MCF 10A (cell line): ENCODE measurements around the gene RAD21L1. TPM values are rescaled to one million over a fixed set of nuclear protein-coding genes. Genes with fewer than 3 reads are reported as not detected.
A peak's percentile ranks its signal among the peaks of the same experiment; 100 is the strongest.

ENCODE experiments used
- BruUV-seq: library from RNA; stranded (reverse); fragments of 400-500 nt; replicated peaks from 2 replicates; lab custom pipeline; 2021; lab: Mats Ljungman, UMichigan
- CTCF ChIA-PET: fragments of 300-600 bp; sonication (Branson Sonifier 250); formaldehyde crosslinking; extraction: SDS; loops from one replicate; lab custom pipeline; 2021; ENCODE audit warnings: antibody characterized with exemption, inconsistent platforms; lab: Yijun Ruan, JAX
- POLR2A ChIA-PET: fragments of 300-600, 350-650 bp; sonication (Branson Sonifier 250); formaldehyde crosslinking; extraction: SDS; loops from one replicate; lab custom pipeline; 2020; ENCODE audit warnings: antibody characterized with exemption, inconsistent platforms; lab: Yijun Ruan, JAX
- DNase-seq: peaks from one replicate; pipeline ENCODE4 v3.0.0-alpha.2; 2018; ENCODE audit not compliant: unreplicated experiment
- H3K27ac Mint-ChIP-seq: one replicate; pipeline ENCODE4 v1.8.0; 2022; ENCODE audit warnings: mild to moderate bottlenecking, low read depth, mixed read lengths; ENCODE audit not compliant: unreplicated experiment
- H3K27me3 Mint-ChIP-seq: one replicate; pipeline ENCODE4 v1.8.0; 2022; ENCODE audit warnings: mixed read lengths; ENCODE audit not compliant: insufficient read depth, unreplicated experiment
- H3K36me3 Mint-ChIP-seq: one replicate; pipeline ENCODE4 v1.8.0; 2022; ENCODE audit warnings: mild to moderate bottlenecking, moderate library complexity, mixed read lengths; ENCODE audit not compliant: insufficient read depth, unreplicated experiment
- H3K4me1 Mint-ChIP-seq: one replicate; pipeline ENCODE4 v1.8.0; 2022; ENCODE audit warnings: mixed read lengths; ENCODE audit not compliant: insufficient read depth, unreplicated experiment
- H3K4me3 Mint-ChIP-seq: one replicate; pipeline ENCODE4 v1.8.0; 2022; ENCODE audit warnings: mild to moderate bottlenecking, moderate library complexity, mixed read lengths; ENCODE audit not compliant: unreplicated experiment
- H3K9me3 Mint-ChIP-seq: one replicate; pipeline ENCODE4 v1.8.0; 2022; ENCODE audit warnings: mixed read lengths; ENCODE audit not compliant: unreplicated experiment
- intact Hi-C: fragments of 100-400 bp; cut with micrococcal nuclease; formaldehyde crosslinking; loops from 2 replicates; pipeline ENCODE4 v1.14.1; 2022
- total RNA-seq: library from RNA; stranded (reverse); gene quantifications from 2 replicates; pipeline ENCODE4 v1.2.3, GENCODE V29; 2022
- TF ChIP-seq, protein P1 (sequence below): fragments of 200-600 bp; IDR thresholded peaks from one replicate; pipeline ENCODE4 v1.8.0; 2022; ENCODE audit warnings: antibody characterized with exemption, mild to moderate bottlenecking; ENCODE audit not compliant: unreplicated experiment

RAD21L1 gene
- total RNA-seq, 1 experiment from 2014 or later: not detected

DNA sequence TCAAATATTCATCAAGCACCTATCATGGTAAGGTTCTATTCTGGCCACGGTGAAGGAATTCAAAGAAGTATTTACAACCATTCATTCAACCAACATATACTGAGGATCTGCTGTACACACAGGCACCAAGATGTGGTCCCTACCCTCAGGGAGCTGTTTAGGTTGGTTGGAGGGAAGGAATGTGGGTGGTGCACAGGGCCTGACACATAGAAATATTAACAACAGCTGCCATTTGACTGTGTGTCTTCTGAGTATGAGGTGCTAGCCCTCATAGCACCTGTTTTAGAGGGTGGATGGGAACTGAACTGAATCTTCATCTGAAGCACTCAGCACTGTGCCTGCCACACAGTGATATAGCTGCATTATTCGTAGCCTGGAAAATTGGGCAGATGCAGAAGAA lies 47.5 kb downstream of the RAD21L1 start:
- H3K27ac Mint-ChIP-seq: no peak overlapping the region
- no peaks in the 10 kb centered on the region for H3K4me1 Mint-ChIP-seq
- intact Hi-C loops: no loop called here
- ChIA-PET POLR2A (no interaction called here), CTCF (no interaction called here)
- no peaks in the 10 kb centered on the region for H3K36me3 Mint-ChIP-seq
- H3K9me3 Mint-ChIP-seq: no peaks in the 10 kb centered on the region
- H3K27me3 Mint-ChIP-seq: no peaks in the 10 kb centered on the region
- BruUV-seq: no TSS peak
- H3K4me3 Mint-ChIP-seq: no peak overlapping the region
- no peak for DNase-seq
- TF ChIP-seq, protein P1, sequence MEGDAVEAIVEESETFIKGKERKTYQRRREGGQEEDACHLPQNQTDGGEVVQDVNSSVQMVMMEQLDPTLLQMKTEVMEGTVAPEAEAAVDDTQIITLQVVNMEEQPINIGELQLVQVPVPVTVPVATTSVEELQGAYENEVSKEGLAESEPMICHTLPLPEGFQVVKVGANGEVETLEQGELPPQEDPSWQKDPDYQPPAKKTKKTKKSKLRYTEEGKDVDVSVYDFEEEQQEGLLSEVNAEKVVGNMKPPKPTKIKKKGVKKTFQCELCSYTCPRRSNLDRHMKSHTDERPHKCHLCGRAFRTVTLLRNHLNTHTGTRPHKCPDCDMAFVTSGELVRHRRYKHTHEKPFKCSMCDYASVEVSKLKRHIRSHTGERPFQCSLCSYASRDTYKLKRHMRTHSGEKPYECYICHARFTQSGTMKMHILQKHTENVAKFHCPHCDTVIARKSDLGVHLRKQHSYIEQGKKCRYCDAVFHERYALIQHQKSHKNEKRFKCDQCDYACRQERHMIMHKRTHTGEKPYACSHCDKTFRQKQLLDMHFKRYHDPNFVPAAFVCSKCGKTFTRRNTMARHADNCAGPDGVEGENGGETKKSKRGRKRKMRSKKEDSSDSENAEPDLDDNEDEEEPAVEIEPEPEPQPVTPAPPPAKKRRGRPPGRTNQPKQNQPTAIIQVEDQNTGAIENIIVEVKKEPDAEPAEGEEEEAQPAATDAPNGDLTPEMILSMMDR: no peak

DNA sequence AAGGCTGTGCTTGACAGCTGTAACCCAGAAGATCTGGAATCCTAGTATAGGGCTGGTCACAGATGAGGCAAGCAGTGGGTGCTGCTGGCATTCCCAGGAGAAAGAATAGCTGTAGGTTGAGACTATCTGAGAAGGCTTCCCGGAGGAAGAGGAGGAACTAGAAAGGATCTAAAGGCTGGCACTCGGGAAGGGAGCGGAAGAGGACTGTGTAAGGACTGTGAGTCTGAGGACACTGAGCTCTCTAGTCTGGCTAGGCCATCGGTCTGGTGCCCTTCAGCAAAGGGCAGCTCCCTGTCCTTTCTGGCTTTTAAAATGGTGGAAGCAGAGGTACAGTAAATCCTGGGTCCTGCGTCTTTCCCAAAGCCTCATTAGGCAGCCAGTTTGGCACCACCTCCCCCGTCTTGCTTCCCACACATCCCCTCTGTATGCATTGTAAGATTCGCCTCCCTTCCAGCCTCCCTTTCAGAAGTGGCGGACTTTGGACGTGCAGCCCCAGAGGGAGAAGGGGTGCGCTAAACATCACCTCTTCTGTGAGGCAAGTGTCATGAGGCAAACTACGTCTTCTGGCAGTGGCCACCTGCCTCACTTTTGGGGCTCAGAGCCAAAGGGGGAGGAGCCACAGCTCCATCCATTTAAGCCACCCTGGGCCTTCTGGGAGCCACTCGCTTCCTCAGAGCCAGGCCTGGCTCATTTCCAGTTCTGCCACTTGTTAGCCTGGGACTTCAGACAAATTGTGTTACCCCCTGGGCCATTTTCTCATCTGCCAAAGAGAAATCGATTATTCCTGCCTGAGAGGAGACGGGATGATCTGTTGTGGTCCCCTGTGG lies 48.9 kb downstream of the RAD21L1 start:
- Mint-ChIP-seq H3K36me3 (no peaks in the 10 kb centered on the region), H3K4me3 (no peak overlapping the region), H3K4me1 (no peaks in the 10 kb centered on the region), H3K27ac (no peak overlapping the region), H3K9me3 (no peaks in the 10 kb centered on the region), H3K27me3 (no peaks in the 10 kb centered on the region)
- BruUV-seq: no TSS peak
- intact Hi-C loops: no loop called here
- ChIA-PET CTCF (interaction anchor here (0.6 to 0.8 kb wide), 2 partner anchors 62 to 87 kb away, joined by 3 to 4 read pairs; no protein-coding TSS in a partner anchor), POLR2A (interaction anchor here (0.7 kb wide), 1 partner anchor 9 kb away, joined by 3 read pairs; the partner anchor contains the start of gene SNPH)
- TF ChIP-seq, protein P1: no peak
- DNase-seq: no peak

DNA sequence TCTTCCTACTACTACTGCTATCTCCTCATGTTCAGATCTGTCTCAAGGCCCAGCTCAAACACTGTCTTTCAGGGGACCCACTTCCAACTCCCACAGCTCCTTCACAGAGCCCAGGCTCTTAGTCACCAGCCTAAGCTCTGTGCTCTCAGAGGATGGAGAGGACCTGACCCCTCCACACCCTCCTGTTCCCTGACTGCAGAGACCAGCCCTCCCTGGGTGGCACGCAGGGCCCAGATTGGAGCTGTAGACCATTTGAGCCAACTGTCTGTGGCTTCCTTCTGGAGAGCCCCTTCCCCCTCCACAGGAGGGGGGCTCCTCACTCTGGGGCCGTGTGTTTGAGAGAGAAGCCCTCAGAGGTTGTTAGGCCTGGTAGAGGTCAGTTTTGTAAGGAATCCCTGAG lies 50.1 kb downstream of the RAD21L1 start:
- no peaks in the 10 kb centered on the region for H3K27me3 Mint-ChIP-seq
- intact Hi-C loops: no loop called here
- H3K4me1 Mint-ChIP-seq: no peaks in the 10 kb centered on the region
- no peak for DNase-seq
- peak overlapping the region; percentile 3 for H3K27ac Mint-ChIP-seq
- H3K9me3 Mint-ChIP-seq: no peaks in the 10 kb centered on the region
- ChIA-PET CTCF (interaction anchor here (0.7 to 0.8 kb wide), 2 partner anchors 8 to 66 kb away, joined by 3 to 4 read pairs; no protein-coding TSS in a partner anchor), POLR2A (interaction anchor here (0.7 kb wide), 1 partner anchor 10 kb away, joined by 3 read pairs; no protein-coding TSS in a partner anchor)
- TF ChIP-seq, protein P1: no peak
- BruUV-seq: no TSS peak
- no peaks in the 10 kb centered on the region for H3K36me3 Mint-ChIP-seq
- no peak overlapping the region for H3K4me3 Mint-ChIP-seq

DNA sequence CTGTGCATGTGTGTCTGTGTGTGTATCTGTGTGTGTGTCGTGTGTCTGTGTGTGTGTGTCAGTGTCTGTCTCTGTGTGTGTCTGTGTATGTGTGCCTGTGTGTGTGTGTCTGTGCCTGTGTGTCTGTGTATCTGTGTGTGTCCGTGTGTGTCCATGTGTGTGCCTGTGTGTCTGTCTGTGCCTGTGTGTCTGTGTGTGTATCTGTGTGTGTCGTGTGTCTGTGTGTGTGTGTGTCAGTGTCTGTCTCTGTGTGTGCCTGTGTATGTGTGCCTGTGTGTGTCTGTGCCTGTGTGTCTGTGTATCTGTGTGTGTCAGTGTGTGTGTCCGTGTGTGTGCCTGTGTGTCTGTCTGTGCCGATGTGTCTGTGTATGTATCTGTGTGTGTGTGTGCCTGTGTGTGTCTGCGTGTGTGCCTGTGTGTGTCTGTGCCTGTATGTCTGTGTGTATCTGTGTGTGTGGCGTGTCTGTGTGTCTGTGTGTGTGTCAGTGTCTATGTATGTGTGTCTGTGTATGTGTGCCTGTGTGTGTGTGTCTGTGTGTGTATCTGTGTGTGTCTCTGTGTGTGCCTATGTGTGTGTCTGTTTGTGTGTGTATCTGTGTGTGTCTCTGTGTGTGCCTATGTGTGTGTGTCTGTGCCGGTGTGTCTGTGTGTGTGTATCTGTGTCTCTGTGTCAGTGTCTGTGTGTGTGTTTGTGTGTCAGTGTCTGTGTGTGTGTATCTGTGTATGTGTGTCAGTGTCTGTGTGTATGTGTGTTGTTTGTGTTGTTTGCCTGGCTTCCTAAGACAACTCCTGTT lies 51.9 kb downstream of the RAD21L1 start:
- TF ChIP-seq, protein P1: no peak
- BruUV-seq: no TSS peak
- H3K27ac Mint-ChIP-seq: no peak overlapping the region
- no peak for DNase-seq
- intact Hi-C loops: no loop called here
- H3K4me3 Mint-ChIP-seq: no peak overlapping the region
- ChIA-PET CTCF (no interaction called here), POLR2A (no interaction called here)
- no peaks in the 10 kb centered on the region for H3K9me3 Mint-ChIP-seq
- no peaks in the 10 kb centered on the region for H3K36me3 Mint-ChIP-seq
- H3K4me1 Mint-ChIP-seq: no peaks in the 10 kb centered on the region
- no peaks in the 10 kb centered on the region for H3K27me3 Mint-ChIP-seq
